Colonic mucosa (tissue), 4 donors: ENCODE results near the gene ALG9. TPM values are rescaled to one million over a fixed set of nuclear protein-coding genes. Genes with fewer than 3 reads are reported as not detected.

Source experiments
- DNase-seq: peaks from one replicate; pipeline ENCODE4 v3.0.0-alpha.2; 2020
- H3K27ac ChIP-seq: fragments of 200-600 bp; one replicate; pipeline ENCODE4 v1.8.0; 2021
- H3K27me3 ChIP-seq: fragments of 200-600 bp; one replicate; pipeline ENCODE4 v1.8.0; 2021
- H3K36me3 ChIP-seq: fragments of 200-600 bp; one replicate; pipeline ENCODE4 v1.8.0; 2021
- H3K4me1 ChIP-seq: fragments of 200-600 bp; one replicate; pipeline ENCODE4 v1.8.0; 2021; ENCODE audit warnings: mild to moderate bottlenecking
- H3K4me3 ChIP-seq: fragments of 200-600 bp; one replicate; pipeline ENCODE4 v1.8.0; 2021
- H3K9ac ChIP-seq, 2 donors: one replicate each; pipeline ENCODE4 v1.7.0; 2013; ENCODE audit warnings: control low read depth in 2 of 2, low read depth in 2 of 2, low read length in 2 of 2
- H3K9me3 ChIP-seq: fragments of 200-600 bp; one replicate; pipeline ENCODE4 v1.8.0; 2021
- intact Hi-C: fragments of 100-400 bp; cut with DNase I; formaldehyde crosslinking; loops from one replicate; pipeline ENCODE4 v1.14.1; 2022
- total RNA-seq, 2 donors: library from RNA; stranded (reverse); fragmentation: NEBNext Ultra II Directional in 1 of 2; extraction: Animal tissue kit (Norgen Biotek cat#: 25700) in 1 of 2; gene quantifications; one replicate each; pipeline ENCODE4 v1.2.1, GENCODE V29; 2021
- TF ChIP-seq, protein P1 (sequence below): fragments of 200-600 bp; IDR thresholded peaks from one replicate; pipeline ENCODE4 v1.8.0; 2022; ENCODE audit warnings: antibody characterized with exemption, mild to moderate bottlenecking
- donor health status: healthy.
- donor health status: DM: no; HTN: no; CAD: no.
- donor health status: DM: no; HTN: no; CAD: no.

Gene ALG9
- total RNA-seq, 2 donors from 2014 or later = 23.2 to 25.2 TPM

DNA sequence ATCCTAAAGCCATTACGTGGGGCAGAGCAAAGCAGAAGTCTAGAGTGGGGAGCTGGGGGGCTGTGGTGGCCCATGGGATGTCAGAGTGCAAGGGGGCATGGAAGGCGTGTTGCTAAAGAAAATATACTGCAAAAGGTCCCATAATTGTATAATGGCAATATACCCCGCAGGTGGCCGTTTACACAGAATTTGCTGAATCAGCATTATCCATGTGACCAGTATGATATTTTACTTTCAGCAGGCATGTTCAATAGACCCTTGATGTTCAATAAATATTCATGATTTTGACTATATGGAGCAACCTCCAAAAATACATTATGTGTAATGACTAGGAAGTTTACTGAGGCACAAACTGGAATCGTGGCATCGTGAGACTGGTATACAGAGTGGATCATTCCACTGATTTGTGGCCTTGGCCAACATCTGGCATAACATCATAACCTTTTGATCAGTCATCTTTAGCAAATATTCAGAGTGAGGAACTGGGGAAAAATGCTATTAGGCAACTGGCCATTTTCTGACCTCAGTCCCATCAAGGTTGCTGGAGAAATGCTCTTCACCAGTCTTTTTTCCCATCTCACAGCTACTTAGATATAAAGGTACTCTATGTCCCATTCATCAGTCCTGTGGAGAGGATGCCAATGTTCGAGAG, 75.9 kb downstream of the ALG9 start:
- intact Hi-C loops = no loop called here
- no peaks in the 10 kb centered on the region for H3K4me1 ChIP-seq
- TF ChIP-seq, protein P1, sequence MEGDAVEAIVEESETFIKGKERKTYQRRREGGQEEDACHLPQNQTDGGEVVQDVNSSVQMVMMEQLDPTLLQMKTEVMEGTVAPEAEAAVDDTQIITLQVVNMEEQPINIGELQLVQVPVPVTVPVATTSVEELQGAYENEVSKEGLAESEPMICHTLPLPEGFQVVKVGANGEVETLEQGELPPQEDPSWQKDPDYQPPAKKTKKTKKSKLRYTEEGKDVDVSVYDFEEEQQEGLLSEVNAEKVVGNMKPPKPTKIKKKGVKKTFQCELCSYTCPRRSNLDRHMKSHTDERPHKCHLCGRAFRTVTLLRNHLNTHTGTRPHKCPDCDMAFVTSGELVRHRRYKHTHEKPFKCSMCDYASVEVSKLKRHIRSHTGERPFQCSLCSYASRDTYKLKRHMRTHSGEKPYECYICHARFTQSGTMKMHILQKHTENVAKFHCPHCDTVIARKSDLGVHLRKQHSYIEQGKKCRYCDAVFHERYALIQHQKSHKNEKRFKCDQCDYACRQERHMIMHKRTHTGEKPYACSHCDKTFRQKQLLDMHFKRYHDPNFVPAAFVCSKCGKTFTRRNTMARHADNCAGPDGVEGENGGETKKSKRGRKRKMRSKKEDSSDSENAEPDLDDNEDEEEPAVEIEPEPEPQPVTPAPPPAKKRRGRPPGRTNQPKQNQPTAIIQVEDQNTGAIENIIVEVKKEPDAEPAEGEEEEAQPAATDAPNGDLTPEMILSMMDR = no peak
- H3K9me3 ChIP-seq = no peaks in the 10 kb centered on the region
- H3K36me3 ChIP-seq = no peaks in the 10 kb centered on the region
- H3K9ac ChIP-seq = no peak overlapping the region
- no peak for DNase-seq
- H3K4me3 ChIP-seq = no peak overlapping the region
- H3K27ac ChIP-seq = no peak overlapping the region
- H3K27me3 ChIP-seq = no peaks in the 10 kb centered on the region

DNA sequence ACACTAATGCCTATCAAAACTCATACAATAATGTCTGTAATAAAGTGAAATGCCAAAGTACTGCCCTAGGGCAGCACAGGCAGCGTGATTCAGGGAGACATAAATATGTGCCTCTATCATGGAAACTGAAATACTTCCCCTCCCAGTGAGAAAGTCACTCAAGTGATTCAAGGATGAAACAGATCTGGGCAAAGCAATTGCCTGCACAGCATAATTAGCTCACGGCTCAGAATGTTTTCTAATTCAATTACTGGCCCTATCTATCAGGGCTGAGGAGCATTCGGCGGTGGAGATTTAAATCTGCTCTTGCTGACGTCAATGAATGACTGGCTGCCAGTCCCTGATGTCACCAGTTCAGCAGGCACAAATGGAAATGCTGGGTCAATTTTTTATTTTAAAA, 77.5 kb downstream of the ALG9 start:
- intact Hi-C loops = no loop called here
- no peak overlapping the region for H3K27ac ChIP-seq
- TF ChIP-seq, protein P1 = no peak
- DNase-seq = no peak
- no peaks in the 10 kb centered on the region for H3K4me1 ChIP-seq
- no peaks in the 10 kb centered on the region for H3K36me3 ChIP-seq
- no peak overlapping the region for H3K4me3 ChIP-seq
- H3K9me3 ChIP-seq = no peaks in the 10 kb centered on the region
- no peaks in the 10 kb centered on the region for H3K27me3 ChIP-seq
- H3K9ac ChIP-seq = no peak overlapping the region

DNA sequence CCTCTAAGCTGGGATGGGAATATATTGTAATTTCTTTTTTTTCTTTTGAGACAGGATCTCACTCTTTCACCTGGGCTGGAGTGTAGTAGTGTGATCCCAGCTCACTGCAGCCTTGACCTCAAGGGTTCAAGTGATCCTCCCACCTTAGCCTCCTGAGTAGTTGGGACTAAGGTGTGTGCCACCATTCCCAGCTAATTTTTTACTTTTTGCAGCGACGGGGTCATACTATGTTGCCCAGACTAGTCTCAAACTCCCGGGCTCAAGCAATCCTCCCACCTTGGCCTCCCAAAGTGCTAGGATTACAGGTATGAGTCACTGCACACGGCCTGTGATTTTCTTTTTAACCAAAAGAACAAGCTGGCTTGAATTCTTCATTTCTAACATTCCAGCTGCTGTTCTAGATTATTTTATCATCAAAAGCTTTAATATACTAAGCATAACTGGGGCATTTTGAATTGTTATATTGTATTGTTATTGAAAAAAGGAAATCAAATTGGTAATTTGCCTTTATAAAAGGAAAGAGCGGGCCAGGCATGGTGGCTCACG, 78.4 kb downstream of the ALG9 start:
- H3K4me3 ChIP-seq = no peak overlapping the region
- H3K4me1 ChIP-seq = no peaks in the 10 kb centered on the region
- TF ChIP-seq, protein P1 = no peak
- H3K9me3 ChIP-seq = no peaks in the 10 kb centered on the region
- H3K27me3 ChIP-seq = no peaks in the 10 kb centered on the region
- H3K36me3 ChIP-seq = no peaks in the 10 kb centered on the region
- intact Hi-C loops = no loop called here
- H3K27ac ChIP-seq = no peak overlapping the region
- no peak overlapping the region for H3K9ac ChIP-seq
- no peak for DNase-seq

DNA sequence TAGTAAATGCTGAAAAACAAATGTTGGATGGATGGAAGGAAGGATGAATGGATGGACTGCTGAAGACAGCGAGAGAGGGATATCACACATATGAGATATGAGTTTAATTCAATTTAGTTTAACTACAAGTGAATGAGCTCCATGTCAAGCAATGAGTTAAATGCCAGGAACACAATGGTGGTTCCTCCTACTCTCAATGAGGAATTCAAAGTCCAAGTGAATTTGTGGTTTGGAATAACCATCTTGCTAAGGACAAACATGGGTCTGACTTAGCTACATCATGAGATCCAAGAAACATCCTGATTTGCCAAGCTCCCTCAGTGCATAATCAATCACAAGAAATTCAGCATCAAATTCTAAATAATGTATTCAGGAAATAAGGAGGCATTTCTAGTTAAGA, 79.1 kb downstream of the ALG9 start:
- H3K9ac ChIP-seq = no peak overlapping the region
- intact Hi-C loops = no loop called here
- no peaks in the 10 kb centered on the region for H3K27me3 ChIP-seq
- no peak overlapping the region for H3K4me3 ChIP-seq
- H3K27ac ChIP-seq = no peak overlapping the region
- no peak for DNase-seq
- H3K9me3 ChIP-seq = no peaks in the 10 kb centered on the region
- no peaks in the 10 kb centered on the region for H3K4me1 ChIP-seq
- no peaks in the 10 kb centered on the region for H3K36me3 ChIP-seq
- TF ChIP-seq, protein P1 = no peak

DNA sequence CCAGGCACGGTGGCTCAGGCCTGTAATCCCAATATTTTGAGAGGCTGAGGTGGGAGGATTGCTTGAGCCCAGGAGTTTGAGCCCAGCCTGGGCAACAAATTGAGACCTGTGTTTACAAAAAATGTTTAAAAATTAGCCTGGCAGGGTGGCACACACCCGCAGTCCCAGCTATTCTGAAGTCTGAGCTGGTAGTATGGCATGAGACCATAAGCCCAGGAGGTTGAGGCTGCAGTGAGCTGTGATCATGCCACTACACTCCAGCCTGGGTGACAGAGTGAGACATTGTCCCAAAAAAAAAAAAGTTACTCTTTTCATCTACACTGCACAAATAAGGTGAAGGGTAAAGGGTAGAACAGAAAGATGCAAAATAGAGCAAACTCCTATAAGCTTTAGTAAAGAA, 82.9 kb downstream of the ALG9 start:
- Histone ChIP-seq H3K27ac (no peak overlapping the region), H3K36me3 (peaks cover 8% of the 10 kb centered on the region), H3K4me3 (no peak overlapping the region), H3K4me1 (no peaks in the 10 kb centered on the region), H3K27me3 (no peaks in the 10 kb centered on the region), H3K9me3 (no peaks in the 10 kb centered on the region), H3K9ac (no peak overlapping the region)
- intact Hi-C loops = no loop called here
- no peak for DNase-seq
- TF ChIP-seq, protein P1 = no peak
